ENCODE data around the gene AKT3.

GRCh38 chr1:243495442-243496186, 354.4 kb downstream of the AKT3 start:
- TF ChIP-seq CTCF (IDR thresholded peaks at IDR 0.05) (no peak), POLR2A (IDR thresholded peaks at IDR 0.05) (no peak)
